NCI-H2081 (cell line): ENCODE data around the gene CLEC4C.

Experiments used
- DNase-seq, 2 experiments: peaks; one replicate each; lab custom pipeline; 2025; lab: John Stamatoyannopoulos, UW

Gene CLEC4C

GRCh38 chr12:7723926-7724325, 23.2 kb downstream of the CLEC4C start:
- no peak for DNase-seq

- no peak for DNase-seq
These were observed 27.0 kb downstream of the CLEC4C start for GRCh38 chr12:7719946-7720730.

- no peak for DNase-seq
These were observed 30.8 kb downstream of the CLEC4C start for GRCh38 chr12:7716381-7716780.

DNA sequence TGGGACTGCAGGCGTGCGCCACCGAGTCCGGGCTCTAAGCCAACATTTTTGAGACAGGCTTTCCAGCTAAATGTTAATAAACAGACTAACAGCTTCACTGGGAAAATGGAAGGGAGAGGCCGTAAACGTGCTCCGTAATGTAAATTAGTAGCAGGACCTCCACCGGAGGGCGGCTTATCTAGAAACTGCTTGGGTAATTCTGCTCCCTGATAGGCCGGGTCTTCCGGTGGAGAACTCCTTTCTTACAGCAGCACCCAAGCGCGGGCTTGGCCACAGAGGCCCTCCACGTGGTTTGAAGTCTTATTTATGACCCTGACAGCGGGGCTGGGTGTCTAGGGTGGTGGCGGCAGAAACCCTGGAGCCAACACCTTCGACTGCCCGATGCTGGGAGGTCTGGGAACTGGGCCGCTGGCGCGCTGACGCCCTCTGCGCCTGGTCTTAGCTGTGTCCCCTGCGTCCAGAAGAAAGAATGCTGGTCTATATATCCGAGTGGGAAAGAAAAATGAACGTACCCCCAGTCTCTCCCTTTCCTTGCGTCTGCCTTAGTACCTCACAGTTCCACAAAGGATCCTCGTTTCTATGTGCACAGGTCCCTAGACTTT, 34.2 kb downstream of the CLEC4C start:
- DNase-seq = no peak

GRCh38 chr12:7711133-7711532, 36.0 kb downstream of the CLEC4C start, which contains the start of gene DPPA3:
TSS of gene DPPA3 (plus strand) at chr12:7711433. CDS start at chr12:7711571, 138 bp downstream.
- no peak for DNase-seq

GRCh38 chr12:7709969-7710675, 37.1 kb downstream of the CLEC4C start:
- DNase-seq = no peak

GRCh38 chr12:7705846-7706245, 41.3 kb downstream of the CLEC4C start:
- no peak for DNase-seq

- DNase-seq = no peak
These were observed 51.5 kb downstream of the CLEC4C start, which contains the start of gene GDF3 for GRCh38 chr12:7695566-7696197. TSS of gene GDF3 (minus strand) at chr12:7695775. CDS start at chr12:7695728, 47 bp downstream.

- no peak for DNase-seq
These were observed 52.0 kb downstream of the CLEC4C start for GRCh38 chr12:7695237-7695560.

DNA sequence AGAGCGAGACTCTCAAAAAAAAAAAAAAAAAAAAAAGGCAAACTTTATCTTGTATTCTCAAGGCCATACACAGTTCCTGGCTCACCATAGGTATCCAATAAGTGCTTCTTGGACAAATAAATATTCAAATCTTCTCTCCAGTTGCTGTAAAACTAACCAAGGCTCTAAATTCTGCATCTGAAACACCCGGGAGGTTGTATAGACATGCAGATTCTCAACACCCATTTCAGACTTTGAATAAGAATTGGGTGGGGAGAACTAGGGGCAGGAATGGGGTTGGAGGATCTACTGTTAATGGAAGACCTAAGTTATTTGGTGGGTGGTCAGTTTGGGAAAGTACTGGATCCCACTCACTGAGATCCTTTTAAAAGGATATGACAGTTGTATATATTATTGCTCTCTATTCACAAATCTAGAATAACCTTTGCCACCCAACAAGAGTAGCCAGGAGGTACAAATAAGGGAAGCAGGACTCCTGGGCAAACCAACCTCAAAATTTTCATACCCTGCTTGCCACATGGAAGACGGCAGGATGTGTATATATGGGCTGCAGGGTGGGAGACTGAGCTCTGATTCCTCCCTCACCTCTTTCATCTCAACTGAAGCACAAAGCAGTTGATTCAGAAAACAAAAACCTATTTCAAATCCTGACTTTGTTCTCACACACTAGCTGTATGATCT, 52.5 kb downstream of the CLEC4C start:
- no peak for DNase-seq

GRCh38 chr12:7693793-7694192, 53.4 kb downstream of the CLEC4C start:
- no peak for DNase-seq

DNA sequence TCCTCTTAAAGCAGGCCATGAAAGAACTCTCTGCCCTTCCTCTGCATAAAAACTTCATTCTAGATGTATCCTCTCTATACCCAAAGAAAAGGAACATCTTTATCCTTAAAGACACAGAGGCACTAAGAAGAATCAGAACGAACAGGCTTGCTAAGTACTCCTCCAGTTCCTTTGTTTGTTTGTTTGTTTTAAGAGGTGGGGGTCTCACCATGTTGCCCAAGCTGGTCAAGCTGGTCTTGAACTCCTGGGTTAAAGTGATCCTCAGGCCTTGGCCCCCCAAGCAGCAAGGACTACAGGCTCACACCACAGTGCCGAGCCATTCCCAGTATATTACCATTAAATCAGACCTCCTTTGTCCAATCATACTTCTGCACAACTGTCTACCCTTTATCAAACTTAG, 65.6 kb downstream of the CLEC4C start:
- DNase-seq = no peak
